ENCODE measurements around the gene DYSF.

DNA sequence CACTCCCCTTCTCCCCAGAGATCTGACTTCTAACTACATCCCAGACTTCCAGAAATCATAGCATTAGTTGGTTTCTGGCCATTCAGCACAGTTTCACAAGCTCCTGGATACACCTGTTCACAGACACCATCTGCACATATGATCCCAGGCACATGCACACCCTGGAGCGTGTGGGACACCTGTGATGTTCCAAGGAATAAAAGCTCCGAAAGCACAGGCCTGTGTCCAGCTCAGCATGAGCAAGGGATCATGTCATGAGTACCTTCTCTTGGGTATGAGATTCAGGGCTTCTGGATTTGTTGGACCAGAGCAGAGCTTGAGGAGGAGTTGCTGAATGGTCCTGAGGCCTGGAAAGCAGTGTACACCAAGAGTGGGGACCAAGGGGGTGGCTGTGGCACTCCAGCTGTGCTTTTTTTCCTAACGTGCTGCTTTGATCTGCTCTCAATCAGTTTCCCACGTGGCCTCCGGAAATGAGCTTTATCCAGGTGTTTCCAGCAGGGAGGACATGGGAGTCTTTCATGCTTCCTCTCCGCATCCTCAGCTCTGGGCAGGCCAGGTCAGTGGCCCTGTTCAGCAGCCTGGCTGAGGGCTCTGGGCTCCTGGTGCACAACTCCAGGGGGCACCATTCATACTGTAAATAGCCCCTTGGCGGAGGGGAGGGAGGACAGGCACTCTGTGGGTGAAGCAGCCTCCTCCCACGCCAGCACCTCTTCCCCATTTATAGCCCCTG, 1.8 kb downstream of the DYSF start:
- TF ChIP-seq POLR2AphosphoS5 (IDR thresholded peaks at IDR 0.05; ENCODE audit: low read depth, low read length) (no peak), TAF1 (IDR thresholded peaks at IDR 0.05; ENCODE audit: borderline replicate concordance, low read depth, low read length) (no peak), POLR2A (IDR thresholded peaks at IDR 0.05; ENCODE audit: low read depth, low read length) (no peak)
